Right renal pelvis (tissue), 4 donors: ENCODE data around the gene PGAM2. TPM values are rescaled to one million over a fixed set of nuclear protein-coding genes. Genes with fewer than 3 reads are reported as not detected.

Experiments
- DNase-seq, 4 donors: peaks; one replicate each; pipeline ENCODE4 v3.0.0-alpha.2; 2013; ENCODE audit warnings: low read depth in 4 of 4, low spot score in 3 of 4, missing footprints in 1 of 4
- polyA plus RNA-seq, 4 donors: library from polyadenylated mRNA; unstranded; fragments of 120-200 nt; gene quantifications; one replicate each; pipeline ENCODE4 v1.2.1, GENCODE V29; 2013; ENCODE audit not compliant: insufficient read length in 4 of 4

Gene PGAM2
- polyA plus RNA-seq, 4 donors, result 1.4 to 5.4 (median 3.0) TPM

DNA sequence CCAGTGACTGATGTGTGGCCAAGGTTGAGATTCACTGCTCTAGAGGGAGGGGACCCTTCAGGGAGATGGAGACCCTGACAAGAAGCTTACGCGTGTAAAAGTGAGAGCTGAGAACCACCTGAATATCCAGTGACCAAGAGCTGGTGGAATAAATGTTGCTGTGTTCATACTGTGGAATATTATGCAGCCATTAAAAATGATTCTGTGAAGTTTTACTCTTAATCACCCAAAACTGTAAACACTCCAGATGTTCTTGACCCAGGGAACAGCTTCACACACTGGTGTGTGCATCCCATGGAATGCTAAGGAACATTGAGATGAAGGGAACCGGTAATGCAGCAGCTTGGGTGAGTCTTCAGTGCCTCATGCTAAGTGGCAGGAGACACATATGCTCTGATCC is 21.3 kb upstream of the PGAM2 start:
- DNase-seq, result no peak

DNA sequence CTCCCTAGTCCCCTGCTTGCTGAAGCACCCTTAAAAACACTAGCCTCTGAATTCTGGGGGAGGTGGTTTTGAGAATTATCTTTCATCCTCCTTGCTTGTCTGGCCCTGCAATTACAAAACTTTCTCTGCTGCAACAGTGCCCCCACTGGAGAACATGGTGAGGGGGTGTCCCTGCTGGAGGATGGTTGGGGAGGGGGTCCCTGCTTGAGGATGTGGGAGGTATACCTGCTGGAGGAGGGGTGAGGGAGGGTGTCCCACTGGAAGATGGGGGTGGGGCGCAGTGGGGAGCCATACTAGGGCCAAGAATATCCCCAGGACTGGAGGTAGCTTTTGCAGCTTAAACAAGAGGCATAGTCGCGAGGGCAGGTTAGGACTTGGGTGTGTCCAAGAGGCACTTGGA is 20.2 kb upstream of the PGAM2 start:
- no peak for DNase-seq

DNA sequence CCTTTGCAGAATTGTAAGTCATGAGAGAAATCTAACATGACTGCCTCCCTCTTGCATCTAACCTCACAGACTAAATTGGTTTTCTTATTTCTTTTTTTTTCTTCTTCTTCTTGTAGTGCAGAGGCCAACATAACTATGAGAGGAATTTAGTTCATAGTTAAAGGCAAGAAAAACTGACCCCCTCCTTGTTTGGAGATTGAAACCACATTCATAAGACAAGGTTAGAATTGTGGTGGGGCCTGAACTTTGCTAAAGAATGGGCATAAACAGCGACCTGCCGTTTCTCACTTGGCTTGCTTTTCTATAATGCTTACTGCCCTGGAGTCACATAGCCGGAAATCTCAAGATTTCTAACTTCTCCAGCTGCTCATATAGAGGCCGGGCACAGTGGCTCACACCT is 19.3 kb upstream of the PGAM2 start:
- no peak for DNase-seq

DNA sequence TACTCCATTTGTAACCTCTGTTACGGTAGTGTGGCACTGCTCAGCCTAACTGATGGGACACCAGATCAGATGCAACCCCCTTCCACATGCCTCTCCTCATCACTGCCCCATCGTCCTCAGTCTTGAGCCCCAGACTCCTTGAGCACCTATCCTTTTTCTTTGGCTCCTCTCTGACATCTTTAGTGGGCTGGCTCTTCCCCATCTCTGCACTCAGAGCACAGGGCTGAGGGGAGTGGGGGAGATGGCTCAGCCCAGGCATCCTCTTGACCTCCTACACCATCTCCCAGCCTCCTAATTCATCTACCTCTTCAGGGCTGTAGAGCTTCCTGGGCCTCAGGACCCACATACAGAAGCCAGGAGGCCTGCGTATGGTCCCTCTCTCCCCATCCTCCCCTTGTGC is 18.4 kb upstream of the PGAM2 start:
- DNase-seq, result no peak

DNA sequence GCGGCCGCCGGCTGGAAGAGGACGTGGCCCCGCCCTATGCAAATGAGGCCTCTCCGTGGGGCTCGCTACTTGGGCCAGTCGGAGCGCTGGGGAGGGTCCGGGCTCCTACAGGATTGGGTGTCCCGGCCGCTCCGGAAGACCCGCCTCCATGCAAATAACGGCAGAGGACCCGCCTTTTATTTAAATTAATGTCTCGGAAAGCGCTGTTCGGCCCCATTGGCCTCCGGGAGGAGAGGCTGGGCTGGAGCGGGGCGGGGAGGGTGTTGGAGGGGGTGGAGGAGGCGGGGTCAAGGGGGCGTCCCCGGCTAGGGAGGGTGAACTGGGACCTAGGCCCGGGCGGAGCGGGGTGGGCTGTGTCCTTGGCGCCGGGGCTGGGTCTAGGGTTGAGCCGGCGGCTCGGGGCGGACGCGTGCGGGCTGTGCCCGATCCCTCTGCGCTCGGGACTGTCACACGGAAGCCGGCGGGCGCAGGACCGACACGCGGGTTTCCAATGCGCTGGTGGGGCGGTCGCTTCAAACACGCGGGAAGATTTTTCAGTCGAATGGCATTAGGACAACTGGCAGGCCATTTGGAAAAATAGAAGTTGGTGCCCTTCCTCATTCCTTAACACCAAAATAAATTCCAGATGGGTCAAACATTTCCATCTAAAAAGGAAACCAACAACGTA is 17.3 kb upstream of the PGAM2 start:
- DNase-seq, result peak; percentile 86 to 98 (median 96)

DNA sequence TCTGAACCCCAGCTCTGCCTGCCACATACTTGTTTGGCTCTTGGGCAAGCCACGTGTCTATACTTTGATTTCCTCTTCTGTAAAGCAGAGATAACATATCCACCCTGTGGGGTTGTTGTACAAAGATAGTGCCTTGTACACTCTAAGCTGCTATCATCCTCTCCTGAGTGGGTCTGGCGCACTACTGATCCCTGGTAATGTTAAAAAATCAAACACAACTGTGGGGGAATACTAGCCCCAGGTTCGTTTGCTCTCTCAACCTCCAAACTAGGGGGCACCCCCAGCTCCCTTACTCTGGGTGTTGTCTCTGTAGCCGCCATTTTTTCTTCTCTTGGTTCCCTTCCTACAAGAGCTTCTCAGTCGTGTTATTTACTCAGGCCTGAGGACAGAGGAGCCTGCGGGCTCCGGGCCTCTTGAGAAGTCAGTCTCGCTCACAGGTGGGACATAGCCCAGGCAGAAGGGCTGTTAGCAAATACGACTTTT is 15.9 kb upstream of the PGAM2 start:
- DNase-seq, result no peak

DNA sequence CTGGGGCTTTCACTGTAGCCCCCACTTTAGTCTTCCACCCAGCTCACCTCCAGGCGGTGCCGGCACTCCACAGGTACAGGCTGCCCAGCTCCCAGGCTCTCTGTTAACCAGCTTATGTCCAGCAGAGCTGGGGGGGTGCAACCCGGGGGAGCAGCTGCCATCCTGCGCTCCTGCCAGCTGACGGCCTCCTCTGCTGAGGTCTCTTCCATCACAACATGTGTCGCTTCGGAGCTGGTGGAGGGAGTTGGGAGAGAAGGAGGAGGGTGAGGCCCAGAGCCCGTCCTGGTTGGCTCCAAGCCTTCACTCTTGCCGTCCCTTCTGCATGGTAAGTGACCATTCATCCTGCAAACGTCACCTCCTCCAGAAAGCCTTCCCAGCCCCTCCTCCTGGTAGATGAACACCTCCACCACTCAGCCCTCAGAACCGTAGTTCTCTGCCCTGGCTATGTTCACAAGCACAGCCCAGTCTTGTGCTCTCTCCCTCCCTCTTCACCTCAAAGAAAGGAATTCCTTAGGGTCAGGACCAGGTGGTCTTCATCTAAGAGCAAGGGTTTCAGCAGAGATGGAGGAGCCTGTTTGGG is 15.4 kb upstream of the PGAM2 start:
- no peak for DNase-seq

DNA sequence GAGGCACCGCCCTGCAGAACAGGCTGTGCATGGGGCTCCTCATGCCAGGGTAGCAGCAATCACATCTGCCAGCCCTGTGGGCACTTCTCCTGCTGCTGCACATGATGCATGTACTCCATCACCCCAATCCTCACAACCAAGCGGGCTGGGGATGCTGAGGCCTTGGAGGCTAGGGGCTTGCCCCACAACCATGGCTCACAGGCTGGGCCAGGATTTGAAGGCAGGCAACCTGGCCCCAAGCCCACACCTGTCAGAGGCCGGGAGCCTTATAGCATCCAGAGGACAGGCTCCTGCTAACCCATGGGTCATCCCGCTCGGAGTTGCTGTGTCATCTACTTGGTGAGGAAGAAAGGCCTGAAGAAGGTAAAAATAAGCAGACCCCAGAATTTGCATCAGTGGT is 14.8 kb upstream of the PGAM2 start:
- DNase-seq, result no peak

DNA sequence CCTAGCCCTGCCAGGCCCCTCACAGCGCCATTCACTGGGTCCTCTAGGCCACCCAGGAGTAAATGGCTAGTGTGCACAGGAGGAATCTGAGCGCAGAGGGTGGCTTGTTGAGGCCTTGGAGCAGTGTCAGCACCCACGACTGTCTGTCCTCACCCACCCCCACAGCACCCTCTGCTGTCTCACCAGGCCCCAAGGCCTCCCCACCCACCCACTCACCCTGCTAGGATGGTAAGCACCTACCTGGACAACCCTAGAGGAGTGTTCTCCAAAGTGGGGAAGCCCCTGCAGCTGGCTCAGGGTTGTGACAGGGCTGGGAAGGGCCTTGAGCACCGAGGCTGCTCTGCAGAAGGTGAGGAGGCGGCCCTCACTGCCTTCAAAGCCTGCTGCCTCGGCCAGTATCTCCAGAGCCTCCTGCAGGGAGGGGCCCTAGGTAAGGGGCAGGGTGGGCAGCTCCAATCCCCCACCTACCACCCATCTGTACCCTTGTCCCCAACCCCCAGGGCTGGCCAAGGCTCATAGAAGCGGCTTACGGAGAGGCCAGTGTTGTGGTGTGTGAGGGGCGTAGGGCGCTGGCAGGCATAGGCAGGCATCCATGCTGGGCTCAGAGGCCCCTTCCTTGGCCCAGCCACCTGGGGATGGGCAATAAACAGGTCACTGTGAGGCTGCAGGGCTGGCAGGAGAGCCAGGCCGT is 14.1 kb upstream of the PGAM2 start:
- no peak for DNase-seq

DNA sequence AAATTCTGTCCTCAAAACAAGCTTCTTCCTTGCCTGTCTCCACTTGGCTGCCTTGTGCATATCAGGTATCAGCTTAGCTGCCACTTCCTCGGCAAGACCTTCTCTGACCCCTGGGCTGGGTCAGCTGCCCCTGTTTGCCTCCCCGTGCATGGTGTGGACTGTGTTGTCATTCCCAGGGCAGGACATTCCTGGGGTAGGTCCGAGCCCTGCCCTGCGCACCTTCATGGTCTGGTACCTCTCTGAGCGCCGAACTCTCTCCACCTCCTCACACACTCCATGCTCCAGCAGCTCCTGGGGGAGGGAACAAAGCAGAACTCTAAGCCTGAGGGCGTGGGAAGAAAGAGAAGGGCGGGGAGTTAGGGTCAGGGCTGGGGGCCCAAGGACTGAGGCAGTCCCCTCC is 13.2 kb upstream of the PGAM2 start:
- DNase-seq, result peak in 2 of 4 donors; percentile 58 to 60

DNA sequence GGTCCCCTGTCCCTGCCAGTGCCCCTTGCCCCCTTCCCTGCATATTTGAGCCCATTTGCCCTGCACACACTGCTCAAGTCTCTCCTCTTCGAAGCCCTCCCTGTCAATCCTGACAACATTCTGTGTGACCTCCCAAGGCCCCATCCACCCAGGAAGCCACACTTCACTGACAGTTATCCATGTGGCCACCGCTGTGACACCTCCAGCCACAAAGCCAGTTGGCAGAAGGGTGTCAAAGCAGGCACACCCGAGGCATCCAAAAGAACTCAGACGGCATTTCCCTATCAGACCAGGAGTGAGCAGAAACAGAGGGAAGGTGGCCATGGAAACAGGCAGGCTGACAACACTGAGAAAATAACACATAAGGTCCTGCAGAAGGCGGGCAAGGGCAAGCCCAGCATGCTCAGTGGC is 12.3 kb upstream of the PGAM2 start:
- DNase-seq, result no peak

DNA sequence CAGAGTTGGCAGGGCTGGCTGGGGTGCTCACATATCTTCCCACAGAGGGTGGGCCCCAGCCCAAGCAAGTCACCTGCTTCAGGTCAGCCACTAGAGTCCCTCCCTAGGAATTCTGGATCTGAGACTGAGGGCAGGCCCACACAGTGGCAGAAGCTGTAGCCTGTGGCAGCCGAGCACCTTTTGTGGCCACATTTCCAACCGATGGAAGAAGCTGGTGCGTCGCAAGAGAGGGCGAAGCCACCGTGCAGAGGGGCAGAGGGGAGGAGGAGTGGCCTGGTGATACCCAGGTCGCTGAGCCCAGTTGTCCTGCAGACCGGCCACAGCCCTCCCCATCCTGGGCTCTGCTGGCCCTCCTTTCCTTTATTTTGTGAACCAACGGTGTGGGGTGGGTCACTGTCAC is 11.7 kb upstream of the PGAM2 start:
- no peak for DNase-seq

DNA sequence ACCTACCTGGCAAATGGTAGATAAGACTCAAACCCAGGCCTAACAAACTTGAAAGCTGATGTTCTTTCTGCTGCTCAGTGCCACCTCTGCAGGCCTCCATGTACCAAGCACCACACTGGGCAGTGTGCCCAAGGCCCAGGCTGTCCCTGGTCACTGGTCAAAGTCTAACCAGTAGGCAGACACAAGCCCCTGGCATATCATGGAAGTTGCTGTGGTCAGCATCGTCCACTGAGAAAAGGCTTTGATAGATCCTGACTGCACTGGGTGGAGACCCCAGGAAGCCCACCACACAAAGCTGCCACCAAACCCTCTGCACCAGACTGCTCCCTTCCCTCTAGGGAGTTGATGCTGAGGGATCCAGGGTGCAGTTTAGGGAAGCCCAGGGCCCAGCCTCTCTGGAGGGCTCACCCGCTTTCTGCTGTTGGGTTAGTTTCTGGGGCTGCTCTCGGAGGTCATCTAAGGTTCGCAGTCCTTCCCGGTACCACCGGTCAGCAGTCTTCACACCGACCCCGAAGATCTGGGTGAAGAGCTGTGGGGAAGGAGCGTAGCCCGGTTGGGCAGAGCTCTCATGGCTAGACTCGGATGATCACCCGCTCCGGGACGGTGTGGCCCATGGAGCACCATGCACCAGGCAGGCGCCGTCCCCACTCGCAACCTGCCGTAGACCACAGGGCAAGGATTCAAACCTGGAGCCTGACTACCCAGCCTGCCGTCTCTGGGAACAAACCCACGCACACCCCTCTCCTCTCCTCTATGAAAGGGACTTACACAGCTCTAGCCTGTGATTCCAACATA is 10.9 kb upstream of the PGAM2 start:
- DNase-seq, result no peak

DNA sequence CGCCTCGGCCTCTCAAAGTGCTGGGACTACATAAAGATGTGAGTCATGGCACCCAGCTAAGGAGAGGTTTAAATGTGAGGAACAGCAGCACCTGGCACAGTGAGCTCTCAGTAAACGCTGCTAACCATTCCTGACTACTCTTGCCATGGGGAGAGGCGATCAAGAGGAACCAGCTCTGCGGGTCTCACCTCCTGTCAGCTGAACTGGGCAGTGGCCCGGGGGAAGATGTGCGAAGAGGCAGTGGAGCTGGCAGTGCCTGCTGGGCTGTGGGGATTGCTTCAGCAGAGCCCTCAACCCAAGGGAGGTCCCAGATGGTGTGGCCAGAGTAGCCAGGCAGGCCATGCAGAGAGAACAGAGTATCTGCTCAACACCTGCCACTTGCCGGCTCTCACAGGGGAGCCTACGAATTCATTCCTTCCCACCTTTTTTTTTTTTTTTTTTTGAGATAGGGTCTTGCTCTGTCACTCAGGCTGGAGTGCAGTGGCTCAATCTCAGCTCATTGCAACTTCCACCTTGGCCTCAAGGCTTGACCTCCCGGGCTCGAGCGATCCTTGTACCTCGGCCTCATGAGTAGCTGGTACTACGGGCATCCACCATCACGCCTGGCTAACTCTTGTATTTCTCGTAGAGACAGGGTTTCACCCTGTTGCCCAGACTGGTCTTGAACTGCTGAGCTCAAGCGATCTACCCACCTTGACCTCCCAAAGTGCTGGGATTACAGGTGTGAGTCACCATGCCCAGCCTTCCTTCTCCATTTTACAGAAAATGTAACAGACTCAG is 10.1 kb upstream of the PGAM2 start:
- no peak for DNase-seq

DNA sequence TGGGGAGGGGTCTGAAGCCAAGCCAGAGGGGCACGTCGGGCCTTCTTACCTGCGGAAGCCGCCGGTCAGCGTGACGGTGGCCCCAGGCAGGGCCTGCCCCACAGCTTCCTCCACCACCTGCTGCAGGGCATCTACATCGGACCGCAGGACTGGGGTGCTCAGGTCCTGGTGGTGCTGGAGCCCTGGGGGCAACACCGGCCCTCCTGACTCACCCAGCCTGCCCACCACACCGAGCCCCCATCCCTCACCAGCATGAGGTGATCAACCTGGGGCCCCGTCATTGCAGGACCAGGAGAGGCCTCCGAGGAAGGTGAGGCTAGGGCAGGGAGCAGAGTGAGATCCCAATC is 9.0 kb upstream of the PGAM2 start:
- no peak for DNase-seq

DNA sequence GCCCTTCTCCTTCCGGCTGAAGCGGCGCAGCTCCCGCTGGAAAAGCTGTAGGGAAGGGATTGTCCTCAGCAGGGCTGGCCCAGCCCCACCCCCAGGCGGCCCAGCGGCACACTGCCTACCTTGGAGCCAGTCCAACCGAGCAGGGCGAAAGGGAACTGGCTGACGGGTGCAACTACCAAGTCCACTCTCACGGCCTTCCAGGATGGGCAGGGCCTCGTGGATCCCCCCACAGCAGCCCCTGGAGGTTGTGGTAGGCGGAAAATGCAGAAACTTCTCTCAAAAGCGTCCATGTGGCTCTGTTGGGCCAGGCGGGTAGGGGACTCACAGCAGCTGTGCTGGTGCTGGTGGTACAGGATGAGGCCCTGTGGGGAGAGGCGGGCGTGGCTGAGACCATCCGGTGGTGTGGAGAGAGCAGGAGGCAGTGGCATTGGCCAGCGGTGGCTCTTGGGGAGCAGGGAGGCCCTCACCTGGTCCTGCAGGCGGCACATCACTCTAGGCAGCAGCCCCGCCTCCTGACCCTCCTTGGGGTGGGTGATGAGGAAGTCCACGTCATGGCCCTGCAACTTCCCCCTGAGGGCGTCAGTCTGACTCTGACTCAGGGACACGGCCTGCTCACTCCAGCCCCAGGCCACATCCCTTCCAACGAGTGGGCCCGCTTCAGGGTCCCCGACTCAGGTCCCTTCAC is 8.4 kb upstream of the PGAM2 start:
- DNase-seq, result no peak

DNA sequence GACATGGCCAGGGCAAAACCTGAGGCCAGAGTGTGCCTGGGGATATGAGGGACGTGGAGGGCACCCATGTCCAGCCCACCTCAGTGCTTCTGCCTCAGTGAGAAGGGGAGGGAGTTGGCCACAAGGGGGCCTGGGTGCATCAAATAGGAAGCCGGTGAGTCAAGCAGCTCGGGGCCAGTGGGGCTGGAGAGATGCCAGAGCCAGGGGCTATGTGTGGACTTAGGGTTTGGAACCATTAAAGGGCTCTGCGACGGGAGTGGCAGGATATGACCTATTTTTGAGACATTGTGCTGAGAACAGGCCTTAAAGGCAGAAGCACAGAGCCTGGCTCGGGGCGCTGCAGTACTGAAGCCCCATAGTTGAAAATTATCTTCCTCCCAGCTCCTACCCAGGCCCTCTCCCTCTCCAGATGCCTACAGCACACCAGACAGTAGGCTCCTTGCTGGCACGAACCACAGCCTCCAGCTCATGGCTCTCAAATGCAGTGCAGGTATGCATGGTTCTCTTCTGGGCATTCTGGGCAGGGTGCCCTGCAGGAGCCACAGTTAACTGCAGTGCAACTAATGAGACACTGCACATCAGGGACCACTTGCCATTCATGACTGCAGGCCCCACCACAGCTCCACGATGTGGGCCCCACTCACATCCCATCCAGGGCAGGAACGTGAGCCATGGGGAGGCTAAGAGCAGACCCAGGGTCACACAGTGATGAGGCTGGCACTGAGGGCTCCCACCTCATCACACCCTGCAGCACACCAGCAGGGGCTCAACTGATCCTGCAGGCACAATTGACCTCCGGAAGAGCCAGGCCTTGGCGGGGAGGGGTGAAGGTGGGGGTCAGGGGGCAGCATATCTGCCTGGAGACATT is 7.2 kb upstream of the PGAM2 start:
- DNase-seq, result peak in 1 of 4 donors; percentile 38

DNA sequence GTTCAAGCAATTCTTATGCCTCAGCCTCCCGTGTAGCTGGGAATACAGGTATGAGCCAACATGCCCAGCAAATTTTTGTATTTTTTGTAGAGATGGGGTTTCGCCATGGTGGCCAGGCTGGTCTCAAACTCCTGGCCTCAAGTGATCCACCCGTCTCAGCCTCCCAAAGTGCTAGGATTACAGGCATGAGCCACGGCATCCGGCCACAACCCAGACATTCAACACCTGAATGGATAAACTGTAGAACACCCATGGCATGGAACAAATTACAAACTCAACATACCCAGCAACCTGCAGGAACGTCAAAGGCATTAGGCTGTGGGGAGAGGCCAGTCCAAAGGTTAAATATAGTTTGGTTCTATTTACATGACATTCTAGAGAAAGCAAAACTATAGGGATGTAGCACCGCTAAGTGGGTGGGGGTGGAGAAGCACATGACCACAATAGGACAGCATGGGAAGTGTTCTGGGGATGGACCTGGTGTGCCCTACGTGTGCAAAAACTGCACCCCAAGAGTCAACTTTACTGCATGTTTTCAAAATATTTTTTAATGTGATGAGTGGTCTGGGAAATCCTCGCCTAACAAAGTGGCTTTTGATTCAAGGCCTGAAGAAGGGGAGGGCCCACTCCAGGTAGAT is 6.5 kb upstream of the PGAM2 start:
- DNase-seq, result no peak

DNA sequence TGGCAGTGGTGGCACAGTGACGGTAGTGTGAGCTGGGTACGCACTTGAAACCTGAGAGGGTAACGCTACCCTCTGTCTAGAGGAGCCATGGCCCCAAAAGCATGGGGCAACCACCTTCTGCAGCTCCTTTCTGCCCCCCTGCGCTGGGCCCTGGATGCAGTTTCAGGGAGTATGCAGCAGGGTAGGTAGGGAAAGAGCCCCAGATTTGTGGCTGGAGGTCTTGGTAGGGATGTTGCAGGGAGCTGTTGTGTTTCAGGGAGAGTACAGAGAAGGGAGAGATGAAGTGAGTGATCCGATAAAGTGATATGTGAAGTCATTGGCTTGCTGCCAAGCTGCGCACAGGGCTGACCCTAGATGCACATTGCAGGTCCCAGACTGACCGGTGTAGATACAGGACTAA is 2.7 kb upstream of the PGAM2 start:
- no peak for DNase-seq
